ENCODE measurements around the gene MAN2A1. TPM values are rescaled to one million over a fixed set of nuclear protein-coding genes. Genes with fewer than 3 reads are reported as not detected.

MAN2A1 gene
- total RNA-seq, 6 experiments from 2014 or later: 48.1 to 68.8 (median 61.9) TPM

- no peaks in the 10 kb centered on the region for H3K27me3 ChIP-seq
- H3K36me3 ChIP-seq: no peaks in the 10 kb centered on the region
- H3K4me1 ChIP-seq: peaks cover 0 to 29% (median 12%) of the 10 kb centered on the region in 4 donors
- H3K9me3 ChIP-seq: no peaks in the 10 kb centered on the region
- 50% methylated on average over 2 of the region's 3 CpGs for WGBS (ENCODE audit: insufficient coverage, low coverage, low lambda C conversion rate, missing lambda C conversion rate)
- TF ChIP-seq POLR2A (IDR thresholded peaks at IDR 0.05): no peak
- TF ChIP-seq, protein P1, sequence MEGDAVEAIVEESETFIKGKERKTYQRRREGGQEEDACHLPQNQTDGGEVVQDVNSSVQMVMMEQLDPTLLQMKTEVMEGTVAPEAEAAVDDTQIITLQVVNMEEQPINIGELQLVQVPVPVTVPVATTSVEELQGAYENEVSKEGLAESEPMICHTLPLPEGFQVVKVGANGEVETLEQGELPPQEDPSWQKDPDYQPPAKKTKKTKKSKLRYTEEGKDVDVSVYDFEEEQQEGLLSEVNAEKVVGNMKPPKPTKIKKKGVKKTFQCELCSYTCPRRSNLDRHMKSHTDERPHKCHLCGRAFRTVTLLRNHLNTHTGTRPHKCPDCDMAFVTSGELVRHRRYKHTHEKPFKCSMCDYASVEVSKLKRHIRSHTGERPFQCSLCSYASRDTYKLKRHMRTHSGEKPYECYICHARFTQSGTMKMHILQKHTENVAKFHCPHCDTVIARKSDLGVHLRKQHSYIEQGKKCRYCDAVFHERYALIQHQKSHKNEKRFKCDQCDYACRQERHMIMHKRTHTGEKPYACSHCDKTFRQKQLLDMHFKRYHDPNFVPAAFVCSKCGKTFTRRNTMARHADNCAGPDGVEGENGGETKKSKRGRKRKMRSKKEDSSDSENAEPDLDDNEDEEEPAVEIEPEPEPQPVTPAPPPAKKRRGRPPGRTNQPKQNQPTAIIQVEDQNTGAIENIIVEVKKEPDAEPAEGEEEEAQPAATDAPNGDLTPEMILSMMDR (IDR thresholded peaks at IDR 0.05): no peak
- peak overlapping the region; percentile 55 to 91 (median 83) for H3K27ac ChIP-seq
- DNase-seq: peak in 1 of 3 donors; percentile 55
- intact Hi-C loops (cut with DNase I): no loop called here
- peak; percentile 86 to 96 (median 92) for ATAC-seq
- H3K4me3 ChIP-seq: peak overlapping the region in 2 of 3 donors; percentile 5
Observed at GRCh38 chr5:109900911-109901627, 211.3 kb downstream of the MAN2A1 start.

GRCh38 chr5:109901628-109901981 is 211.9 kb downstream of the MAN2A1 start:
- H3K27me3 ChIP-seq: no peaks in the 10 kb centered on the region
- peak overlapping the region in 1 of 3 donors; percentile 2 for H3K4me3 ChIP-seq
- intact Hi-C loops (cut with DNase I): no loop called here
- H3K4me1 ChIP-seq: peaks cover 0 to 29% (median 12%) of the 10 kb centered on the region in 4 donors
- no peaks in the 10 kb centered on the region for H3K9me3 ChIP-seq
- no peak for TF ChIP-seq POLR2A (IDR thresholded peaks at IDR 0.05)
- TF ChIP-seq, protein P1 (IDR thresholded peaks at IDR 0.05): no peak
- peak overlapping the region; percentile 40 to 91 (median 83) for H3K27ac ChIP-seq
- H3K36me3 ChIP-seq: no peaks in the 10 kb centered on the region
- peak; percentile 16 to 48 (median 47) for ATAC-seq
- WGBS (ENCODE audit: insufficient coverage, low coverage, low lambda C conversion rate, missing lambda C conversion rate): 44% methylated on average over 1 of the region's 1 CpG
- DNase-seq: no peak

DNA sequence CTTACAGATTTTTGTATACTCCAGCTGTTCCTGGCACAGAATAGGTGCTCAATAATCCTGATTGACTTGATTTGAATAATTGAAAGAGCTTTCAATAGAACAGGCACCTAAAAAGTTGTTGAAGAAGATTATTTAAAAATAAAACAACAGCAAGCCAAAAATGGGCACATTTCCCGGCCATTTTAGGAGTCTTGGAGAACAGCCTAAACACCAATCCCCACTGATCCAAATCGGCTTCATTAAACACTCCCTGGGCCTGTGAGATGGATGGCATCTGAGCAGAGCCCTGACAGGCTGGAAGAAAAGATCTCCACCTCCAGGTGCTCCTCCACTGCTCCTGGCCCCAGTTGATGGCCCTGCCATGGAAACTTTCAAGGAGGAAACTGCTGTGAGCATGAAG is 213.3 kb downstream of the MAN2A1 start:
- Histone ChIP-seq H3K36me3 (no peaks in the 10 kb centered on the region), H3K27ac (peak overlapping the region in 1 of 3 donors; percentile 91), H3K27me3 (no peaks in the 10 kb centered on the region), H3K9me3 (no peaks in the 10 kb centered on the region), H3K4me3 (no peak overlapping the region), H3K4me1 (peaks cover 0 to 29% (median 12%) of the 10 kb centered on the region in 4 donors)
- intact Hi-C loops (cut with DNase I): no loop called here
- DNase-seq: no peak
- WGBS (ENCODE audit: insufficient coverage, low coverage, low lambda C conversion rate, missing lambda C conversion rate): 44% methylated on average over 2 of the region's 2 CpGs
- TF ChIP-seq POLR2A (IDR thresholded peaks at IDR 0.05): no peak
- TF ChIP-seq, protein P1 (IDR thresholded peaks at IDR 0.05): no peak
- no peak for ATAC-seq

DNA sequence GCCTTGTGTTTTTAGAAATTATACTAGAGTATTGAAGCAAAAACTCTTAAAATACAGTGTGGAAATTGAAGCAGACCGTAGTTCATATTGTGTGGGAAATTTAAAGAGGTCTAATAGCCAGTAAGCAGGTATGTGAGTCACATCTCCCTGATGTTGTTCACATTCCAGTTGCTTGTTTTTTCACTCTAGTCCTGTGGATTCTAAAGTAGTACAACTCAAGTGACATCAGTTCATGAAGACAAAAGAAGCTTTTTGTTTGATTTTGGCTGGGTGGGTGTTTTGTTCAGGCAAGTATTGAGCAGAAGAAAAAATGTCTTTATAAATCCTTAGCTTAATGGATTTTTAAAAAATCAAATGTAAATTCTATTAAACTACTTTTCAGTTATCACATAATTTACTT is 216.2 kb downstream of the MAN2A1 start:
- no peaks in the 10 kb centered on the region for H3K9me3 ChIP-seq
- no peak for DNase-seq
- H3K27me3 ChIP-seq: no peaks in the 10 kb centered on the region
- no peak overlapping the region for H3K27ac ChIP-seq
- intact Hi-C loops (cut with DNase I): no loop called here
- 86% methylated on average over 1 of the region's 1 CpG for WGBS (ENCODE audit: insufficient coverage, low coverage, low lambda C conversion rate, missing lambda C conversion rate)
- H3K4me1 ChIP-seq: peaks cover 0 to 19% (median 7%) of the 10 kb centered on the region in 4 donors
- no peak for ATAC-seq
- no peak overlapping the region for H3K4me3 ChIP-seq
- no peaks in the 10 kb centered on the region for H3K36me3 ChIP-seq
- TF ChIP-seq, protein P1 (IDR thresholded peaks at IDR 0.05): no peak
- no peak for TF ChIP-seq POLR2A (IDR thresholded peaks at IDR 0.05)

All from right lobe of liver (tissue), 6 donors.